ENCODE measurements around the gene SERPINB5. TPM values are rescaled to one million over a fixed set of nuclear protein-coding genes. Genes with fewer than 3 reads are reported as not detected.

Gene SERPINB5
- total RNA-seq, 1 donor from 2014 or later, result 440 TPM

GRCh38 chr18:63480476-63480875 is 3.7 kb downstream of the SERPINB5 start:
- FAIRE-seq (no peak), DNase-seq (ENCODE audit: low read depth) (peak; percentile 18)
- H3K36me3 ChIP-seq (ENCODE audit: control insufficient read depth, insufficient read depth, low read length), result peaks cover 28% of the 10 kb centered on the region
- no peaks in the 10 kb centered on the region for H3K27me3 ChIP-seq (ENCODE audit: control insufficient read depth, insufficient read depth, low read length)
- H3K4me3 ChIP-seq (ENCODE audit: low read depth, low read length), result peak overlapping the region; percentile 69
- TF ChIP-seq CTCF (IDR thresholded peaks at IDR 0.05; ENCODE audit: insufficient read depth, low read length, severe bottlenecking), result no peak

GRCh38 chr18:63480915-63481314 is 4.2 kb downstream of the SERPINB5 start:
- DNase-seq (ENCODE audit: low read depth), result peak; percentile 25
- H3K4me3 ChIP-seq (ENCODE audit: low read depth, low read length), result peak overlapping the region; percentile 69

GRCh38 chr18:63487676-63488075 is 10.9 kb downstream of the SERPINB5 start:
- peaks cover 39% of the 10 kb centered on the region for H3K36me3 ChIP-seq (ENCODE audit: control insufficient read depth, insufficient read depth, low read length)
- H3K27me3 ChIP-seq (ENCODE audit: control insufficient read depth, insufficient read depth, low read length), result no peaks in the 10 kb centered on the region
- DNase-seq (ENCODE audit: low read depth) (no peak), FAIRE-seq (no peak)
- H3K4me3 ChIP-seq (ENCODE audit: low read depth, low read length), result no peak overlapping the region
- no peak for TF ChIP-seq CTCF (IDR thresholded peaks at IDR 0.05; ENCODE audit: insufficient read depth, low read length, severe bottlenecking)

More at GRCh38 chr18:63480915-63481314, 4.2 kb downstream of the SERPINB5 start:
- H3K36me3 ChIP-seq (ENCODE audit: control insufficient read depth, insufficient read depth, low read length), result peaks cover 28% of the 10 kb centered on the region
- no peak for FAIRE-seq
- no peak for TF ChIP-seq CTCF (IDR thresholded peaks at IDR 0.05; ENCODE audit: insufficient read depth, low read length, severe bottlenecking)
- no peaks in the 10 kb centered on the region for H3K27me3 ChIP-seq (ENCODE audit: control insufficient read depth, insufficient read depth, low read length)

- no peak for DNase-seq (ENCODE audit: low read depth)
- no peak for TF ChIP-seq CTCF (IDR thresholded peaks at IDR 0.05; ENCODE audit: insufficient read depth, low read length, severe bottlenecking)
- H3K36me3 ChIP-seq (ENCODE audit: control insufficient read depth, insufficient read depth, low read length), result peaks cover 40% of the 10 kb centered on the region
- no peaks in the 10 kb centered on the region for H3K27me3 ChIP-seq (ENCODE audit: control insufficient read depth, insufficient read depth, low read length)
- FAIRE-seq, result no peak
- no peak overlapping the region for H3K4me3 ChIP-seq (ENCODE audit: low read depth, low read length)
These were observed 11.4 kb downstream of the SERPINB5 start for GRCh38 chr18:63488160-63488559.

GRCh38 chr18:63492851-63493250 is 16.1 kb downstream of the SERPINB5 start:
- H3K4me3 ChIP-seq (ENCODE audit: low read depth, low read length), result no peak overlapping the region
- no peak for DNase-seq (ENCODE audit: low read depth)
- H3K27me3 ChIP-seq (ENCODE audit: control insufficient read depth, insufficient read depth, low read length), result no peaks in the 10 kb centered on the region
- FAIRE-seq, result no peak
- no peak for TF ChIP-seq CTCF (IDR thresholded peaks at IDR 0.05; ENCODE audit: insufficient read depth, low read length, severe bottlenecking)
- peaks cover 50% of the 10 kb centered on the region for H3K36me3 ChIP-seq (ENCODE audit: control insufficient read depth, insufficient read depth, low read length)

- no peaks in the 10 kb centered on the region for H3K27me3 ChIP-seq (ENCODE audit: control insufficient read depth, insufficient read depth, low read length)
- FAIRE-seq (no peak), DNase-seq (ENCODE audit: low read depth) (peak; percentile 14)
- TF ChIP-seq CTCF (IDR thresholded peaks at IDR 0.05; ENCODE audit: insufficient read depth, low read length, severe bottlenecking), result no peak
- no peak overlapping the region for H3K4me3 ChIP-seq (ENCODE audit: low read depth, low read length)
- H3K36me3 ChIP-seq (ENCODE audit: control insufficient read depth, insufficient read depth, low read length), result peaks cover 43% of the 10 kb centered on the region
These were observed 18.9 kb downstream of the SERPINB5 start for GRCh38 chr18:63495675-63496074.

All from bronchial epithelial cell (primary cell).